Loucy (cell line): ENCODE measurements around the gene BBX.
A peak's percentile ranks its signal among the peaks of the same experiment; 100 is the strongest.

Experiments
- H2AFZ ChIP-seq: fragments of 200-600 bp; sonication (generic); 2 replicates; pipeline ENCODE4 v1.6.0; 2016; ENCODE audit warnings: antibody characterized with exemption, mild to moderate bottlenecking, low read length, moderate library complexity
- H3F3A ChIP-seq: fragments of 200-600 bp; 2 replicates; pipeline ENCODE4 v1.6.0; 2016; ENCODE audit warnings: antibody characterized with exemption, low read depth, mild to moderate bottlenecking
- H3K27me3 ChIP-seq: fragments of 200-600 bp; sonication (generic); 2 replicates; pipeline ENCODE4 v1.6.1; 2014; ENCODE audit warnings: low read length, mild to moderate bottlenecking; ENCODE audit not compliant: insufficient read depth, poor library complexity, severe bottlenecking
- H3K36me3 ChIP-seq: fragments of 200-600 bp; sonication (generic); 2 replicates; pipeline ENCODE4 v1.6.1; 2016; ENCODE audit warnings: low read length; ENCODE audit not compliant: insufficient read depth
- H3K4me1 ChIP-seq: fragments of 200-600 bp; sonication (generic); 2 replicates; pipeline ENCODE4 v1.5.1; 2014; ENCODE audit warnings: low read length, mild to moderate bottlenecking; ENCODE audit not compliant: insufficient read depth, poor library complexity, severe bottlenecking
- H3K4me2 ChIP-seq: fragments of 200-600 bp; sonication (generic); 2 replicates; pipeline ENCODE4 v1.6.0; 2014; ENCODE audit warnings: antibody characterized with exemption, low read length, low read depth, mild to moderate bottlenecking; ENCODE audit not compliant: poor library complexity, severe bottlenecking
- H3K4me3 ChIP-seq: fragments of 200-600 bp; sonication (generic); 2 replicates; pipeline ENCODE4 v1.5.1; 2014; ENCODE audit warnings: low read length, mild to moderate bottlenecking, mixed read lengths; ENCODE audit not compliant: poor library complexity, severe bottlenecking
- H3K79me2 ChIP-seq: fragments of 200-600 bp; sonication (generic); 2 replicates; pipeline ENCODE4 v1.6.1; 2014; ENCODE audit warnings: low read length; ENCODE audit not compliant: insufficient read depth
- H3K9ac ChIP-seq: fragments of 200-600 bp; sonication (generic); 2 replicates; pipeline ENCODE4 v1.6.0; 2014; ENCODE audit warnings: mild to moderate bottlenecking, low read depth, low read length, moderate library complexity; ENCODE audit not compliant: poor library complexity, severe bottlenecking
- H3K9me2 ChIP-seq: fragments of 200-600 bp; sonication (generic); replicated peaks from 2 replicates; pipeline ENCODE4 v1.6.1; 2016; ENCODE audit warnings: low read depth, low read length, mixed read lengths
- H3K9me3 ChIP-seq: fragments of 200-600 bp; sonication (generic); 2 replicates; pipeline ENCODE4 v1.6.1; 2014; ENCODE audit warnings: mild to moderate bottlenecking, antibody characterized with exemption, low read length, low read depth; ENCODE audit not compliant: insufficient read depth
- H4K20me1 ChIP-seq: fragments of 200-600 bp; sonication (generic); 2 replicates; pipeline ENCODE4 v1.6.0; 2014; ENCODE audit warnings: antibody characterized with exemption, low read length, mild to moderate bottlenecking; ENCODE audit not compliant: insufficient read depth, poor library complexity, severe bottlenecking
- CTCF ChIP-seq: fragments of 200-600 bp; sonication (generic); conservative IDR thresholded peaks from 2 replicates; pipeline ENCODE4 v1.5.1; 2014; ENCODE audit warnings: mild to moderate bottlenecking, antibody characterized with exemption, low read length
- EZH2phosphoT487 ChIP-seq: fragments of 200-600 bp; IDR thresholded peaks from 2 replicates; pipeline ENCODE4 v1.6.1; 2018; ENCODE audit warnings: antibody characterized with exemption, mild to moderate bottlenecking, moderate library complexity, borderline replicate concordance

BBX gene

GRCh38 chr3:107488942-107489341 is 33.8 kb upstream of the BBX start:
- Histone ChIP-seq H3K36me3 (no peaks in the 10 kb centered on the region), H3K79me2 (no peaks in the 10 kb centered on the region), H3K9me3 (no peaks in the 10 kb centered on the region), H2AFZ (no peak overlapping the region), H3K4me3 (no peak overlapping the region), H3K9ac (no peak overlapping the region), H3K4me1 (no peaks in the 10 kb centered on the region), H3F3A (no peaks in the 10 kb centered on the region), H4K20me1 (no peaks in the 10 kb centered on the region), H3K4me2 (no peak overlapping the region), H3K9me2 (no peaks in the 10 kb centered on the region), H3K27me3 (no peaks in the 10 kb centered on the region)
- no peak for TF ChIP-seq EZH2phosphoT487
- no peak for TF ChIP-seq CTCF

- H3F3A ChIP-seq, result no peaks in the 10 kb centered on the region
- H3K9ac ChIP-seq, result no peak overlapping the region
- no peaks in the 10 kb centered on the region for H4K20me1 ChIP-seq
- H3K9me2 ChIP-seq, result no peaks in the 10 kb centered on the region
- H3K9me3 ChIP-seq, result no peaks in the 10 kb centered on the region
- no peak overlapping the region for H3K4me2 ChIP-seq
- H3K79me2 ChIP-seq, result no peaks in the 10 kb centered on the region
- H3K4me1 ChIP-seq, result peaks cover 11% of the 10 kb centered on the region
- no peak overlapping the region for H3K4me3 ChIP-seq
- H3K36me3 ChIP-seq, result no peaks in the 10 kb centered on the region
- TF ChIP-seq EZH2phosphoT487 (no peak), CTCF (no peak)
- no peaks in the 10 kb centered on the region for H3K27me3 ChIP-seq
- peak overlapping the region; percentile 16 for H2AFZ ChIP-seq
These were observed 29.6 kb upstream of the BBX start for GRCh38 chr3:107493134-107493533.

GRCh38 chr3:107496855-107497254 is 25.9 kb upstream of the BBX start:
- H3K9me3 ChIP-seq, result no peaks in the 10 kb centered on the region
- no peaks in the 10 kb centered on the region for H3K9me2 ChIP-seq
- H3K36me3 ChIP-seq, result no peaks in the 10 kb centered on the region
- no peak overlapping the region for H3K4me2 ChIP-seq
- no peaks in the 10 kb centered on the region for H3K79me2 ChIP-seq
- TF ChIP-seq EZH2phosphoT487 (no peak), CTCF (no peak)
- no peaks in the 10 kb centered on the region for H4K20me1 ChIP-seq
- peak overlapping the region; percentile 8 for H3K9ac ChIP-seq
- no peaks in the 10 kb centered on the region for H3K27me3 ChIP-seq
- H3K4me1 ChIP-seq, result peaks cover 16% of the 10 kb centered on the region
- H2AFZ ChIP-seq, result peak overlapping the region; percentile 75
- no peaks in the 10 kb centered on the region for H3F3A ChIP-seq
- H3K4me3 ChIP-seq, result no peak overlapping the region
